Panc1 (cell line): ENCODE results near the gene ZNF407.

Experiments used
- POLR2AphosphoS5 ChIP-seq: IDR thresholded peaks from 2 replicates; pipeline ENCODE4 v1.6.1; 2012; ENCODE audit warnings: mild to moderate bottlenecking, low read depth, low read length, moderate library complexity
- REST ChIP-seq, 2 experiments: IDR thresholded peaks; 2 replicates each; pipeline ENCODE4 v1.6.1; 2011 to 2012; ENCODE audit warnings: low read depth in 2 of 2, control low read depth in 1 of 2, low read length in 1 of 2, mild to moderate bottlenecking in 1 of 2, moderate library complexity in 1 of 2; ENCODE audit not compliant: insufficient read depth in 1 of 2
- SIN3A ChIP-seq: IDR thresholded peaks from 2 replicates; pipeline ENCODE4 v1.6.1; 2012; ENCODE audit warnings: low read depth, mild to moderate bottlenecking, low read length, moderate library complexity, borderline replicate concordance; ENCODE audit not compliant: insufficient read depth
- TF ChIP-seq, protein P1 (sequence below): fragments of 450-650 bp; IDR thresholded peaks from 2 replicates; pipeline ENCODE4 v1.5.1; 2017; ENCODE audit warnings: mild to moderate bottlenecking

GRCh38 chr18:75083761-75084160 is 486.1 kb downstream of the ZNF407 start:
- TF ChIP-seq, protein P1, sequence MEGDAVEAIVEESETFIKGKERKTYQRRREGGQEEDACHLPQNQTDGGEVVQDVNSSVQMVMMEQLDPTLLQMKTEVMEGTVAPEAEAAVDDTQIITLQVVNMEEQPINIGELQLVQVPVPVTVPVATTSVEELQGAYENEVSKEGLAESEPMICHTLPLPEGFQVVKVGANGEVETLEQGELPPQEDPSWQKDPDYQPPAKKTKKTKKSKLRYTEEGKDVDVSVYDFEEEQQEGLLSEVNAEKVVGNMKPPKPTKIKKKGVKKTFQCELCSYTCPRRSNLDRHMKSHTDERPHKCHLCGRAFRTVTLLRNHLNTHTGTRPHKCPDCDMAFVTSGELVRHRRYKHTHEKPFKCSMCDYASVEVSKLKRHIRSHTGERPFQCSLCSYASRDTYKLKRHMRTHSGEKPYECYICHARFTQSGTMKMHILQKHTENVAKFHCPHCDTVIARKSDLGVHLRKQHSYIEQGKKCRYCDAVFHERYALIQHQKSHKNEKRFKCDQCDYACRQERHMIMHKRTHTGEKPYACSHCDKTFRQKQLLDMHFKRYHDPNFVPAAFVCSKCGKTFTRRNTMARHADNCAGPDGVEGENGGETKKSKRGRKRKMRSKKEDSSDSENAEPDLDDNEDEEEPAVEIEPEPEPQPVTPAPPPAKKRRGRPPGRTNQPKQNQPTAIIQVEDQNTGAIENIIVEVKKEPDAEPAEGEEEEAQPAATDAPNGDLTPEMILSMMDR: no peak
- TF ChIP-seq SIN3A: no peak
- TF ChIP-seq REST (IDR thresholded peaks at IDR 0.05; ENCODE audit: insufficient read depth in 1 of 2, low read depth in 2 of 2, low read length in 1 of 2): no peak
- TF ChIP-seq POLR2AphosphoS5: no peak
